HG02642 (cell line): ENCODE measurements around the gene CLPTM1L.

Experiments used
- ATAC-seq: cut with Tn5 transposase; IDR thresholded peaks from one replicate; pipeline ENCODE4 v1.9.1; 2021; ENCODE audit warnings: mild to moderate bottlenecking; ENCODE audit not compliant: unreplicated experiment, poor library complexity

CLPTM1L gene

GRCh38 chr5:1344975-1345838, at the start of gene CLPTM1L:
CLPTM1L (minus strand) TSS chr5:1345099; CDS start chr5:1344841, 258 bp downstream.
- ATAC-seq: peak; percentile 76

- ATAC-seq: no peak
Measured at GRCh38 chr5:1393571-1394501, 48.9 kb upstream of the CLPTM1L start.

- ATAC-seq: no peak
Measured at GRCh38 chr5:1392801-1393565, 48.1 kb upstream of the CLPTM1L start.

DNA sequence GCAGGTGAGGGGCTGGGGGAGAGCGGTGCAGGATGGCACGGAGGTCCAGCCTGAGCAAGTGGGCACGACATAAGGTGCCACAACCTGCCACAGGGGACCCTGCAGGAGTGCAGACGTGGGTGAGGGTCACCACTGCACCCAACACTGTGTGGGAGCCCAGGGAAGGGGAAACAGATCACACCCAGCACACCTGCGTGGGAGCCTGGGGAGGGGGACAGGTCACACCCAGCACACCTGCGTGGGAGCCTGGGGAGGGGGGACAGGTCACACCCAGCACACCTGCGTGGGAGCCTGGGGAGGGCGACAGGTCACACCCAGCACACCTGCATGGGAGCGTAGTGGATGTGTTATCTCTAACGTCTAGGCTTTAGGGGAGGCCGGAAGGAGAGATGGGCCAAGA, 47.4 kb upstream of the CLPTM1L start:
- ATAC-seq: no peak

DNA sequence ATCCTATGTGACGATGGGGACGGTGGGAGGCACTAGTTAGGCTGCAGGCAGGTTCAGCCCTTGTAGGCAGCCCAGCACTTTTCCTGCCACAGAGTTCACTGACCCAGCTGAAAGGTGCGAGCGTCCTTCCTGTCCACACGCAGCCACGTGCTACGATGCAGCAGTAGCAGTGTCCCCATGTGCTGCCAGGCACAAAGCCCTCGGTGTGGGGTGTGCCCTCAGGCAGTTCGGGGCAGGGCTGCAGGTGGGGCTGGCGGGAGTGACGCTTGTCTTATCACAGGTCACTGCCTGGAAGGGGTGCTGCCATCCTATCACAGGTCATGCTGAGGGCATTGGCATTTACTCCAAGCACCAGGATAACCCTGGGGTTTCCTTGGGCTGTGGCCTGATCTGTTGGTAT, 46.8 kb upstream of the CLPTM1L start:
- no peak for ATAC-seq

DNA sequence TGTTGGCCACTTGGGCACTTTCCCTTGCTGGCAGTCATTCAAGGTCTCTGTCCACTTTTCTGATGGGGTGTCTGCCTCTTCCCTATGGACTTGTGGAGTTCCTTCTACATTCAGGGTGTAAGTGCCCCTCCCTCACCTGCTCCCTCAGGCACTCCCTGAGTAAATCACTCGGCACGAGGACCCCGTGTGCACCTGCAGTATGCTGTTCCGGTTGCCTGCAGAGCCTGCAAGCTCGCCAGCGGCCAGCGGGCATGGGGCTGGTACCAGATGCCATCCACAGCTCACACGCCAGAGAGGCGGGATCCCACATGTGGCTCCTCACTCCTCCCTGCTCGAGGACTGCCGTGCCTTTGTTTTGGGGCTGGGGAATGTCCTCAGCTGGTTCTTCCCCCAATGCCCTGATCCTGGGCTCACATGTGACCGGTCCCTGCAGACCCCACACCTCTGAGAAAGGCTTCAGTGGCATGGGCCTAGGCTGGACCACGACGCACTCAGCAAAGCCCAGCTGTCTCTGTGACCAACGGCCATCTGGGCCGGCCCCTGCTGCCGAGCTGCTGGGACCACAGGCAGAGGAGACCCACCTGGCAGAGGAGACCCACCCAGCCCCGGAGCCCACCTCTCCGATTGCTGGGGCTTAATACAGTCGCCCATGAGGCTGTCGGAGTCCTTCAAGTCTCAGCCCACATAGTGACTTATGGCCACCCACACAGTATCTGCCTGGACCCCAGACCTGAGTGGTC, 46.1 kb upstream of the CLPTM1L start:
- no peak for ATAC-seq

- ATAC-seq: no peak
Measured at GRCh38 chr5:1390333-1390732, 45.4 kb upstream of the CLPTM1L start.

- ATAC-seq: no peak
Measured at GRCh38 chr5:1388383-1388967, 43.6 kb upstream of the CLPTM1L start.

DNA sequence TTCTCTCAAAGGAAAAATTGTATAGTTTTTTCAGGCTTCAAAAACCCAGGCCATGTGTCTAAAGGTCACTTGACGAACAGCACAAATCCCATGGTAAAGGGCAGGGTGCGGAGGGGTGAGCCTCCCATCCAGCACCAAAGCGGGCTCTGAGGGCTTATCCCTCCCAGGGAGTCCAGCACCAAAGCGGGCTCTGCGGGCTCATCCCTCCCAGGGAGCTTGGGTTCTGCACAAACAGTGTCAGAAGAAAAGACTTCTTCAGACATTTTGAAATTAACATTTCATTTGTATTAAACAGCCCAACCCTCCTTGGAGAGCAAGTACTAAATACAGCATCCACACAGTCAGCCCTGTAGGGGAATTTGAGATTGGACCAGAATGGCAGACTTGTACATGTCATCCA, 43.0 kb upstream of the CLPTM1L start:
- no peak for ATAC-seq

GRCh38 chr5:1387059-1387755, 42.3 kb upstream of the CLPTM1L start:
- no peak for ATAC-seq

GRCh38 chr5:1386274-1386717, 41.4 kb upstream of the CLPTM1L start:
- peak; percentile 52 for ATAC-seq

DNA sequence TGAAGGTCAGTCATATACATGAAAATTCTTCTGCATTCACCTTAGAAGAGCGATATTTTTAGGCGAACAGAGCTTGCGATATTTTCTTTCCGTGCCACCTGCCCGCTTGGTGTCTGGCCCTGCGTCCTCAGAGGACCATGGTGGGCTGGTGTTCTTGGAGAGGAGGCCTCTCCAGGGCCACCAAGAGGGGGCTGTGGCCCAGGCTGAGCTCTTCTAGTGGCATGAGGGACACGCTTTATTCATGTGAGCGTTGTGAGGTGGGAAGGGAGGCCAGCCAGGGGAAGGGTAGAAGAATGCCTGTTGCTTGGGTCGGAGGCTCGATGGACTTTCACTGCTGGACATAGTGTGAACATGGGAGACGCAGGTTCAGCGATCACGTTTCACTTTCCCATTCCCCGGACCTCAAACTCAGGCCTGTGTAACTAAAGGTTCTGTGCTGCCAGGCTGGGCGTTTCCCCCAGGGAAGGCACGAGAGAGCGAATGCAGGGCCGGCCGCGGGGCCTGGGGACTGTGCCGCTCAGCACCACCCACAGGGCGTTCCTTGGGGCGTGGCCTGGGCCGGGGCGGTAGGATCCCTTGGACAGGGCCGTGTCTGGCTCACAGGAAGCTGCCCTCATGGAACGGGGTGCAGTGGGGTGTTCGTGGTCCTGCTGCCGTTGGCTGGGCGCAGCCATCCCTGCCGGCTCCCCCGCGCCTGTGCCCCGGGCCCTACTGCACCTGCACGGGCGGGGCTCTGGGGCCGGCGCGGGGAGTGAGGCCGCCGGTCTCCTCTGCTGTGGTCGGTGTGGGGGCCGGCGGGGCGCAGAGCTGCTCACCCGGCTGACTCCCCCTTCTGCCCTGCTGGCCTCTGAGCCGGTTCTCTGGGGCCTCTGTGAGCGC, 40.7 kb upstream of the CLPTM1L start:
- peak; percentile 93 for ATAC-seq

DNA sequence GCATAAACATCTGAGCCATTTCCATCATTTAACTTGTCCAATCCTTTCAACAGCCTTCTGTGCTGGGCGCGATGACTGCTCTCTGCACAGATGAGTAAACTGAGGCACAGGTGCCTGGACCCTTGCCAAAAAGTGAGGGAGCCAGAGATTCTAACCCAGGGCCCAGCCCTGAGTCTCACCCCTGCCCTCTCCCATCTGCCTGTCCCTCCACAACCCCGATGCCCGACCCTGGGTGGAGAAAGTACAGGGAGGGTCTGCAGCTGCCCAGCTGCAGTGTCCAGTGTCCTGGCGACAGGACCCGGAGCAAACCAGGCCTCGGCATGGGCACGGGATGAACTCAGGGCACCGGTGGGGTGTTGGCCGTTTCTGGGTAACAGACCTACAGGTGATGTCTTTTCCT, 39.6 kb upstream of the CLPTM1L start:
- ATAC-seq: no peak

DNA sequence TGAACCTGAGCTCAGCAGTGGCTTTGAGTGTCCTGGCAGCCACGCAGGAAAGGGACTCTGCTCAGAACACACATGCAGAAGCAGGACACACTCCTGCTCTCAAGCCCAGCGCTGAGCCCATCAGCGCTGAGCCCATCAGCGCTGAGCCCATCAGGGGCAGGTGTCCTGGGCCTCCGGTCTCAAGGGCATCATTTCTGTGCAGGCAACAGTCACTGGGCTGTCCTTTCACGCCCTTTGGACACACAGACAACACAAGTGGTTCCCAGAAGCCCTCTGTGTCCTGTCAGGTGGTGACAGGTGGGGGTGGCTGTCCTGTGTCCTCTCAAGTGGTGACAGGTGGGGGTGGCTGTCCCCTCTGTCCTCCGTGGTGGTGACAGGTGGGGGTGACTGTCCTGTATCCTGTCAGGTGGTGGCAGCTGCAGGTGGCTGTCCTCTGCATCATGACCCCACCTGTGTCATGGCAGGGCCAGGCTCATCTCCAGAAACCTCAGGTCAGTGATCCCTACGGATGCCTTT, 39.0 kb upstream of the CLPTM1L start:
- no peak for ATAC-seq

DNA sequence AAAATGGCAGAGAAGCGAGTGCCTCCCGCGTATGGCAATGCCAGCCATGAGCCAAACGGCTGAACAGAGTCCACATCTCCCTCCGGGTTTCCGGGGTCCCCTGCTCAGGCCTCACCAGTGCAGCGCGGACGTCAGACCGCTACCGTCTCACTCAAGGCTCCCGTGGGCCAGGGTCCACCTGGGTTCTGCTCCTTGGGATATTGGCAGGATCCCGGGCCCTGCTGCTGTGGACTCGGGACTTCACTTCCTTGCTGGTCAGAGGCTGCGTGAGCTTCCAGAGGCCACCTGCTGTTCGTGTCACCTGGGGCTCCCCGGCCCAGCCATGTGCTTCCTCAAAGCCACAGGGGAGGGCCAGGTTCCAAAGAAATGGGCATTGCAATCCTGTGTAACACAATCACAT, 38.4 kb upstream of the CLPTM1L start:
- no peak for ATAC-seq

DNA sequence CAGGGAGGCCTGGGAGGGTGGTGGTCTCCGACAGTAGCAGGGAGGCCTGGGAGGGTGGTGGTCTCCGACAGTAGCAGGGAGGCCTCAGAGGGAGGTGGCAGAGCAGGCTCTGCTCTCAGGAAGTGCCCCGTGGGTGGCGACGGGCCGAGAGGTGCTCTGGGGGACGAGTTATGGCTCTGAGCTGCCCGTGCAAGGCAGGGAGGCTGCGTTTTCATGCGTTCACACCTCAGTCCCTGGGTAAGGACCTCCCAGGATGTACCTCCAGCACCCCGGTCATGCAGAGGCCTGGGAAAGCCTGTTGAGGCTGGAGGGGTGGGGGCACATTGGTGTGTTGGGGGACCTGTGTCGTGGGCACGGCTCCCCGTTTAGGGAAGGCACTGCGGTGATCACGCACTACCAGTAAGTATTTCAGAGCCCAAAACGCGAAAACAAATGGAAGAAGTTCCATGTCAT, 37.4 kb upstream of the CLPTM1L start:
- no peak for ATAC-seq
